Measurements from ENCODE around the gene HOXA11. TPM values are rescaled to one million over a fixed set of nuclear protein-coding genes. Genes with fewer than 3 reads are reported as not detected.

HOXA11 gene
- total RNA-seq, 1 experiment from 2014 or later: not detected

DNA sequence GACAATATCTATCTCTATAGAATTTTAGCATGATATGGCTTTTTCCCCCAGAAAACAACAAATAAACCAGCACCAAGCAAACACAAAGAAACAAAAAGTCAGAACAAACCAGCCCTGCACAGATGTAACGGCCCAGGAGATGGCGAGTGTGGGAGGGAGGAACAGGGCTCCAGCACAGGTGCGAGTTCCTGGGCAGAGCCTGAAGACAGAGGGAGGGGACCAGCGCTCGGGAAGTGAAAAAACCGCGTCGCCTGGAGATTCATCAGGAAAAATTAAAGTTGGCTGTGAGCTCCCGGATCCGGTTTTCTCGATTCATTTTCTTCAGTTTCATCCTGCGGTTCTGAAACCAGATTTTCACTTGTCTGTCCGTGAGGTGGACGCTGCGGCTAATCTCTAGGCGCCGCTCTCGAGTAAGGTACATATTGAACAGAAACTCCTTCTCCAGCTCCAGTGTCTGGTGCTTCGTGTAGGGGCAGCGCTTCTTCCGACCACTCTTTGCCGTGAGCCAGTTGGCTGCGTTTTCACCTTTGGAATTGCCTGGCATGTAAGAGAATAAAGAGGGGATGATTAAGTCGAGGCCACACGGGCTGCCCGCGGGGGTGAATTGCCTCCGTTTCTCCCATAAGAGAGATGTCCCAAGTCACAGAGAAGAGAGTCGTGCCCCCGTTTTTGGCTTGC is 13.3 kb downstream of the HOXA11 start:
- TF ChIP-seq, protein P1, sequence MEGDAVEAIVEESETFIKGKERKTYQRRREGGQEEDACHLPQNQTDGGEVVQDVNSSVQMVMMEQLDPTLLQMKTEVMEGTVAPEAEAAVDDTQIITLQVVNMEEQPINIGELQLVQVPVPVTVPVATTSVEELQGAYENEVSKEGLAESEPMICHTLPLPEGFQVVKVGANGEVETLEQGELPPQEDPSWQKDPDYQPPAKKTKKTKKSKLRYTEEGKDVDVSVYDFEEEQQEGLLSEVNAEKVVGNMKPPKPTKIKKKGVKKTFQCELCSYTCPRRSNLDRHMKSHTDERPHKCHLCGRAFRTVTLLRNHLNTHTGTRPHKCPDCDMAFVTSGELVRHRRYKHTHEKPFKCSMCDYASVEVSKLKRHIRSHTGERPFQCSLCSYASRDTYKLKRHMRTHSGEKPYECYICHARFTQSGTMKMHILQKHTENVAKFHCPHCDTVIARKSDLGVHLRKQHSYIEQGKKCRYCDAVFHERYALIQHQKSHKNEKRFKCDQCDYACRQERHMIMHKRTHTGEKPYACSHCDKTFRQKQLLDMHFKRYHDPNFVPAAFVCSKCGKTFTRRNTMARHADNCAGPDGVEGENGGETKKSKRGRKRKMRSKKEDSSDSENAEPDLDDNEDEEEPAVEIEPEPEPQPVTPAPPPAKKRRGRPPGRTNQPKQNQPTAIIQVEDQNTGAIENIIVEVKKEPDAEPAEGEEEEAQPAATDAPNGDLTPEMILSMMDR (conservative IDR thresholded peaks at IDR 0.05): no peak
- H3K9me3 Mint-ChIP-seq: peaks cover 6 to 23% of the 10 kb centered on the region in 2 experiments
- no peak overlapping the region for H3K4me2 ChIP-seq (ENCODE audit: insufficient read depth, insufficient read length, low read length)

More for the DNA sequence above, 13.3 kb downstream of the HOXA11 start:
- no peak overlapping the region for H3K14ac ChIP-seq (ENCODE audit: insufficient read depth, low read length)
- no peak overlapping the region for H3K27ac ChIP-seq (ENCODE audit: insufficient read length, low read depth, low read length)
- H3K18ac ChIP-seq (ENCODE audit: insufficient read length, low read depth, low read length): no peak overlapping the region
- H3K9me3 ChIP-seq (ENCODE audit: control insufficient read depth, low read depth, low read length): no peaks in the 10 kb centered on the region
- H4K91ac ChIP-seq (ENCODE audit: insufficient read length, low read depth, low read length): no peak overlapping the region
- no peak overlapping the region for H2BK20ac ChIP-seq (ENCODE audit: low read depth, low read length, poor library complexity, severe bottlenecking)
- H2BK12ac ChIP-seq (ENCODE audit: insufficient read length, low read depth, low read length): no peak overlapping the region
- H3K79me2 ChIP-seq (ENCODE audit: insufficient read depth, low read length): no peaks in the 10 kb centered on the region
- H2AK5ac ChIP-seq (ENCODE audit: insufficient read length, low read length): no peak overlapping the region
- no CpG with 5 or more reads among the region's 30 CpGs for WGBS (ENCODE audit: extremely low coverage, insufficient read length, low lambda C conversion rate)
- no peak overlapping the region for H3T11ph ChIP-seq (ENCODE audit: low read length)
- H3K27ac Mint-ChIP-seq: peak overlapping the region in 1 of 3 experiments; percentile 68; a peak in 1 of 7 replicates
- H4K8ac ChIP-seq (replicated peaks; ENCODE audit: insufficient read length, low read depth, low read length): no peak overlapping the region
- peaks cover 0 to 6% of the 10 kb centered on the region in 2 experiments; a peak in 2 of 4 replicates for H3K4me1 Mint-ChIP-seq
- H3K27me3 Mint-ChIP-seq (ENCODE audit: low read depth): peaks cover 98% of the 10 kb centered on the region
- H3K23me2 ChIP-seq (ENCODE audit: insufficient read length, low read depth, low read length, poor library complexity, severe bottlenecking): no peaks in the 10 kb centered on the region
- DNase-seq: peak; percentile 56
- H3K4me1 ChIP-seq (ENCODE audit: insufficient read depth, low read length): no peaks in the 10 kb centered on the region
- H3K36me3 Mint-ChIP-seq (ENCODE audit: insufficient read depth in 1 of 3, low read depth in 3 of 3): no peaks in the 10 kb centered on the region; a peak in 1 of 7 replicates
- H3K56ac ChIP-seq (ENCODE audit: insufficient read length, low read depth, low read length): no peak overlapping the region
- H2AFZ ChIP-seq (ENCODE audit: low read length): no peak overlapping the region
- H2BK5ac ChIP-seq (ENCODE audit: insufficient read length, low read length): no peak overlapping the region
- H4K5ac ChIP-seq (ENCODE audit: insufficient read length, low read depth, low read length): no peak overlapping the region
- no peak overlapping the region for H3K4ac ChIP-seq (ENCODE audit: low read depth, low read length)
- H3K23ac ChIP-seq (ENCODE audit: insufficient read length, low read depth, low read length): no peak overlapping the region
- no peak overlapping the region for H3K9ac ChIP-seq (ENCODE audit: extremely low read depth, insufficient read length, low read length)
- H2BK15ac ChIP-seq (ENCODE audit: low read depth, low read length): no peak overlapping the region
- no peaks in the 10 kb centered on the region for H3K79me1 ChIP-seq (ENCODE audit: insufficient read depth, low read depth, low read length, poor library complexity, severe bottlenecking)
- no peaks in the 10 kb centered on the region for H4K20me1 ChIP-seq (ENCODE audit: control insufficient read depth, insufficient read depth, insufficient read length)
- H3K4me3 Mint-ChIP-seq: peak overlapping the region in 1 of 2 experiments; percentile 21; a peak in 1 of 5 replicates
- H2BK120ac ChIP-seq (ENCODE audit: low read depth, low read length, poor library complexity, severe bottlenecking): no peak overlapping the region
- H3K27me3 ChIP-seq (ENCODE audit: insufficient read depth, low read length): peaks cover 97% of the 10 kb centered on the region

Data from H9 (cell line).